Measurements from ENCODE around the gene OLFML2B. TPM values are rescaled to one million over a fixed set of nuclear protein-coding genes. Genes with fewer than 3 reads are reported as not detected.

Gene OLFML2B
- total RNA-seq, 1 donor from 2014 or later: 3.4 TPM

GRCh38 chr1:161945306-161946060 is 78.2 kb downstream of the OLFML2B start:
- Histone ChIP-seq H3K27ac (replicated peaks) (no peak overlapping the region), H3K4me1 (peaks cover 23% of the 10 kb centered on the region), H3K4me3 (no peak overlapping the region), H3K36me3 (peaks cover 7% of the 10 kb centered on the region), H3K27me3 (ENCODE audit: low read depth) (no peaks in the 10 kb centered on the region), H3K9me3 (replicated peaks) (no peaks in the 10 kb centered on the region)
- no peak for TF ChIP-seq CTCF (IDR thresholded peaks at IDR 0.05; ENCODE audit: borderline replicate concordance)
- intact Hi-C loops (cut with micrococcal nuclease): no loop called here
- no peak for DNase-seq

GRCh38 chr1:161944381-161944780 is 79.3 kb downstream of the OLFML2B start:
- Histone ChIP-seq H3K27ac (replicated peaks) (no peak overlapping the region), H3K27me3 (ENCODE audit: low read depth) (no peaks in the 10 kb centered on the region), H3K9me3 (replicated peaks) (no peaks in the 10 kb centered on the region), H3K4me3 (no peak overlapping the region), H3K36me3 (peaks cover 7% of the 10 kb centered on the region), H3K4me1 (peaks cover 14% of the 10 kb centered on the region)
- TF ChIP-seq CTCF (IDR thresholded peaks at IDR 0.05; ENCODE audit: borderline replicate concordance): no peak
- intact Hi-C loops (cut with micrococcal nuclease): no loop called here
- DNase-seq: no peak

- H3K27ac ChIP-seq (replicated peaks): no peak overlapping the region
- intact Hi-C loops (cut with micrococcal nuclease): no loop called here
- H3K27me3 ChIP-seq (ENCODE audit: low read depth): no peaks in the 10 kb centered on the region
- H3K4me1 ChIP-seq: peaks cover 7% of the 10 kb centered on the region
- H3K4me3 ChIP-seq: no peak overlapping the region
- no peak for DNase-seq
- H3K9me3 ChIP-seq (replicated peaks): no peaks in the 10 kb centered on the region
- TF ChIP-seq CTCF (IDR thresholded peaks at IDR 0.05; ENCODE audit: borderline replicate concordance): no peak
- peaks cover 7% of the 10 kb centered on the region for H3K36me3 ChIP-seq
These were observed 79.9 kb downstream of the OLFML2B start for GRCh38 chr1:161943737-161944136.

GRCh38 chr1:161941726-161942436 is 81.8 kb downstream of the OLFML2B start:
- DNase-seq: no peak
- H3K27me3 ChIP-seq (ENCODE audit: low read depth): no peaks in the 10 kb centered on the region
- H3K27ac ChIP-seq (replicated peaks): no peak overlapping the region
- H3K4me3 ChIP-seq: no peak overlapping the region
- no peaks in the 10 kb centered on the region for H3K9me3 ChIP-seq (replicated peaks)
- H3K4me1 ChIP-seq: peaks cover 4% of the 10 kb centered on the region
- intact Hi-C loops (cut with micrococcal nuclease): no loop called here
- TF ChIP-seq CTCF (IDR thresholded peaks at IDR 0.05; ENCODE audit: borderline replicate concordance): no peak
- H3K36me3 ChIP-seq: peaks cover 7% of the 10 kb centered on the region

GRCh38 chr1:161940866-161941591 is 82.6 kb downstream of the OLFML2B start:
- Histone ChIP-seq H3K27me3 (ENCODE audit: low read depth) (no peaks in the 10 kb centered on the region), H3K4me3 (no peak overlapping the region), H3K4me1 (no peaks in the 10 kb centered on the region), H3K27ac (replicated peaks) (no peak overlapping the region), H3K36me3 (peaks cover 14% of the 10 kb centered on the region), H3K9me3 (replicated peaks) (no peaks in the 10 kb centered on the region)
- TF ChIP-seq CTCF (IDR thresholded peaks at IDR 0.05; ENCODE audit: borderline replicate concordance): no peak
- intact Hi-C loops (cut with micrococcal nuclease): no loop called here
- no peak for DNase-seq
